Cardiac muscle cell (in vitro differentiated cells and primary cell): ENCODE measurements around the gene TOR1AIP2. TPM values are rescaled to one million over a fixed set of nuclear protein-coding genes. Genes with fewer than 3 reads are reported as not detected.
A peak's percentile ranks its signal among the peaks of the same experiment; 100 is the strongest.

Experiments
- DNase-seq, 2 donors: peaks; one replicate each; pipeline versions ENCODE4 v3.0.0 to v3.0.0-alpha.2; 2010 to 2017; ENCODE audit warnings: low read depth in 1 of 2, low spot score in 1 of 2
- H3K27ac ChIP-seq: fragments of 200-600 bp; sonication (generic); 2 replicates; pipeline ENCODE4 v1.5.1; 2016
- H3K27me3 ChIP-seq: fragments of 200-600 bp; sonication (generic); 2 replicates; pipeline ENCODE4 v1.6.0; 2016; ENCODE audit warnings: control low read depth
- H3K36me3 ChIP-seq: fragments of 200-600 bp; sonication (generic); 2 replicates; pipeline ENCODE4 v1.5.1; 2016; ENCODE audit warnings: control low read depth
- H3K4me1 ChIP-seq: fragments of 200-600 bp; sonication (generic); 2 replicates; pipeline ENCODE4 v1.8.1; 2017; ENCODE audit warnings: low read depth, mild to moderate bottlenecking, mixed run types
- H3K4me3 ChIP-seq: fragments of 200-600 bp; sonication (generic); 2 replicates; pipeline ENCODE4 v1.5.1; 2016; ENCODE audit warnings: mild to moderate bottlenecking
- H3K9me3 ChIP-seq: fragments of 200-600 bp; sonication (generic); 2 replicates; pipeline ENCODE4 v1.5.1; 2017; ENCODE audit warnings: low read depth, mild to moderate bottlenecking, control low read depth
- CTCF ChIP-seq: IDR thresholded peaks from 2 replicates; pipeline ENCODE4 v1.5.1; 2012; ENCODE audit warnings: low read depth, mild to moderate bottlenecking, low read length
- polyA plus RNA-seq: library from polyadenylated mRNA; unstranded; fragments of >200 nt; fragmentation: Nextera tagmentation; extraction: Ambion mirVana; gene quantifications from 2 replicates; pipeline ENCODE4 v1.2.1, GENCODE V29; 2016
- total RNA-seq: library from RNA; depleted of rRNA; stranded (reverse); fragments of >200 nt; gene quantifications from 2 replicates; pipeline ENCODE4 v1.2.3, GENCODE V29; 2016

Gene TOR1AIP2
- total and polyA plus RNA-seq, 2 experiments from 2014 or later = 20.7 to 75.6 TPM

- no peak overlapping the region for H3K4me3 ChIP-seq
- no peak for TF ChIP-seq CTCF
- H3K9me3 ChIP-seq = no peaks in the 10 kb centered on the region
- no peaks in the 10 kb centered on the region for H3K27me3 ChIP-seq
- H3K27ac ChIP-seq = no peak overlapping the region
- H3K4me1 ChIP-seq = peaks cover 3% of the 10 kb centered on the region
- no peak for DNase-seq
- H3K36me3 ChIP-seq = no peaks in the 10 kb centered on the region
Measured at GRCh38 chr1:179828554-179829110, 49.0 kb downstream of the TOR1AIP2 start.

GRCh38 chr1:179826626-179827280 lies 50.9 kb downstream of the TOR1AIP2 start:
- no peaks in the 10 kb centered on the region for H3K27me3 ChIP-seq
- H3K36me3 ChIP-seq = no peaks in the 10 kb centered on the region
- no peak for TF ChIP-seq CTCF
- no peak overlapping the region for H3K27ac ChIP-seq
- H3K9me3 ChIP-seq = no peaks in the 10 kb centered on the region
- peaks cover 3% of the 10 kb centered on the region for H3K4me1 ChIP-seq
- no peak overlapping the region for H3K4me3 ChIP-seq
- DNase-seq = no peak

- Histone ChIP-seq H3K4me1 (peaks cover 3% of the 10 kb centered on the region), H3K27me3 (no peaks in the 10 kb centered on the region), H3K4me3 (no peak overlapping the region), H3K9me3 (no peaks in the 10 kb centered on the region), H3K27ac (no peak overlapping the region), H3K36me3 (no peaks in the 10 kb centered on the region)
- TF ChIP-seq CTCF = no peak
- no peak for DNase-seq
Measured at GRCh38 chr1:179825798-179826460, 51.7 kb downstream of the TOR1AIP2 start.

GRCh38 chr1:179825206-179825605 lies 52.4 kb downstream of the TOR1AIP2 start:
- no peaks in the 10 kb centered on the region for H3K36me3 ChIP-seq
- DNase-seq = no peak

GRCh38 chr1:179824265-179824664 lies 53.3 kb downstream of the TOR1AIP2 start:
- DNase-seq = peak in 1 of 2 donors; percentile 39
- Histone ChIP-seq H3K27me3 (no peaks in the 10 kb centered on the region), H3K9me3 (no peaks in the 10 kb centered on the region), H3K4me3 (no peak overlapping the region), H3K27ac (no peak overlapping the region), H3K4me1 (peaks cover 3% of the 10 kb centered on the region), H3K36me3 (no peaks in the 10 kb centered on the region)
- TF ChIP-seq CTCF = no peak

More at GRCh38 chr1:179825206-179825605, 52.4 kb downstream of the TOR1AIP2 start:
- no peaks in the 10 kb centered on the region for H3K27me3 ChIP-seq
- no peak for TF ChIP-seq CTCF
- H3K4me3 ChIP-seq = no peak overlapping the region
- H3K9me3 ChIP-seq = no peaks in the 10 kb centered on the region
- no peak overlapping the region for H3K27ac ChIP-seq
- peaks cover 3% of the 10 kb centered on the region for H3K4me1 ChIP-seq
